Measurements from ENCODE around the gene SRGAP3.

DNA sequence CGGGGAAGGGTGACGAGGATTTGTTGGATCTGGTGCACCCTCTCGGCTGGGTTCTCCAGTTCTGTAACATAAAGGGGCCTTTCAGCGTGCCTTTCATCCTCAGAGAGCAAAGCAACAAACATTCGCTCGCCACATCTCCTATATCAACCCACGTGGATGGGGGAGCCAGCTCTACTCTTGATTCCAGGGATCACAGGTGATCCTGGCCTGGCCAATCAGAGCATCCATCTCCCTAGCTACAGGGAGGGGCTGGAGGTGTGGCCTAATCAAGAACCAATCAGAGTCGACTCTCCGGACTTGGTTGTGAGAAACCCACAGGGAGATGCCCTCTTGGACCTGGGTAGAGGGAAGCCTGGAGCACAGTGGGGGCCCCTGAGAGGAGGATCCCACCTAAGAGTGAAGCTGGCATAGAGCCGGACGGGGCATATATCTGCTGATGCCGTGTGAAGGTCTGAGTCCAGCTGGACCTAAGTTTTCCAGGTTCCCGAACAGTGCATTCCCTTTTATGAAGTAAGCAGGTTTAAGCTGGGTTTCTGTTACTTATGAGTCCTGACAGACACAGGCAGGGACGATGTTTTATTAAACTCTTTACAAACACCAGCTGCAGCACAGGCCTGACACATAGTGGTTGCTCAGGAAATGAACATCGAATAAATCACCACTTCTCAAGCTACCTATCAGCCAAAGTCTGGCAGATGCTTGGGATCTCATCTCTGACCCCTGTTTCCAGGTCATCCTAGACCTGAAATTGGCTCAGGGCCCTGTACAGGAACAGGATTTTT is 235.5 kb downstream of the SRGAP3 start:
- TF ChIP-seq, protein P1, sequence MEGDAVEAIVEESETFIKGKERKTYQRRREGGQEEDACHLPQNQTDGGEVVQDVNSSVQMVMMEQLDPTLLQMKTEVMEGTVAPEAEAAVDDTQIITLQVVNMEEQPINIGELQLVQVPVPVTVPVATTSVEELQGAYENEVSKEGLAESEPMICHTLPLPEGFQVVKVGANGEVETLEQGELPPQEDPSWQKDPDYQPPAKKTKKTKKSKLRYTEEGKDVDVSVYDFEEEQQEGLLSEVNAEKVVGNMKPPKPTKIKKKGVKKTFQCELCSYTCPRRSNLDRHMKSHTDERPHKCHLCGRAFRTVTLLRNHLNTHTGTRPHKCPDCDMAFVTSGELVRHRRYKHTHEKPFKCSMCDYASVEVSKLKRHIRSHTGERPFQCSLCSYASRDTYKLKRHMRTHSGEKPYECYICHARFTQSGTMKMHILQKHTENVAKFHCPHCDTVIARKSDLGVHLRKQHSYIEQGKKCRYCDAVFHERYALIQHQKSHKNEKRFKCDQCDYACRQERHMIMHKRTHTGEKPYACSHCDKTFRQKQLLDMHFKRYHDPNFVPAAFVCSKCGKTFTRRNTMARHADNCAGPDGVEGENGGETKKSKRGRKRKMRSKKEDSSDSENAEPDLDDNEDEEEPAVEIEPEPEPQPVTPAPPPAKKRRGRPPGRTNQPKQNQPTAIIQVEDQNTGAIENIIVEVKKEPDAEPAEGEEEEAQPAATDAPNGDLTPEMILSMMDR (conservative IDR thresholded peaks at IDR 0.05), result no peak
- no peak for TF ChIP-seq ZFX (IDR thresholded peaks at IDR 0.05)

Data from C4-2B (cell line).